ENCODE measurements around the gene RBBP5.

Gene RBBP5

GRCh38 chr1:205109269-205109668, 12.5 kb downstream of the RBBP5 start:
- Histone ChIP-seq H2AK5ac (ENCODE audit: low read depth, low read length) (no peak overlapping the region), H3K4me2 (ENCODE audit: insufficient read depth, low read length, poor library complexity, severe bottlenecking) (no peak overlapping the region), H3K79me1 (ENCODE audit: low read depth, low read length) (no peaks in the 10 kb centered on the region), H2AFZ (ENCODE audit: low read length) (no peak overlapping the region), H3K9ac (ENCODE audit: low read depth, low read length, poor library complexity) (no peak overlapping the region), H3K18ac (ENCODE audit: low read length) (no peak overlapping the region), H4K91ac (ENCODE audit: low read depth, low read length, poor library complexity) (no peak overlapping the region), H3K36me3 (replicated peaks in 1 of 2; ENCODE audit: control insufficient read depth in 2 of 2, insufficient read depth in 2 of 2, low read length in 2 of 2) (peaks cover 5 to 89% of the 10 kb centered on the region in 2 donors), H3K23ac (ENCODE audit: low read depth, low read length, poor library complexity) (no peak overlapping the region), H2BK120ac (ENCODE audit: low read depth, low read length) (no peak overlapping the region), H3K27me3 (ENCODE audit: control insufficient read depth in 3 of 3, insufficient read depth in 3 of 3, low read depth in 1 of 3, low read length in 3 of 3) (no peaks in the 10 kb centered on the region), H4K8ac (ENCODE audit: low read depth, low read length) (no peak overlapping the region), H3K14ac (ENCODE audit: low read length) (no peak overlapping the region), H2BK12ac (ENCODE audit: low read length) (no peak overlapping the region), H3K4me1 (ENCODE audit: control insufficient read depth in 2 of 2, insufficient read depth in 1 of 2, low read depth in 1 of 2, low read length in 2 of 2) (no peaks in the 10 kb centered on the region), H3K9me3 (replicated peaks in 1 of 2; ENCODE audit: control insufficient read depth in 2 of 2, insufficient read depth in 1 of 2, low read depth in 1 of 2, low read length in 2 of 2) (no peaks in the 10 kb centered on the region), H3K4me3 (ENCODE audit: low read length in 2 of 2) (no peak overlapping the region), H3K27ac (replicated peaks; ENCODE audit: low read length) (no peak overlapping the region), H2BK5ac (ENCODE audit: low read length) (no peak overlapping the region), H3K4ac (ENCODE audit: low read length) (no peak overlapping the region), H2BK15ac (ENCODE audit: low read length) (no peak overlapping the region)
- no CpG with 5 or more reads among the region's 1 CpG for WGBS, 2 donors (ENCODE audit: extremely low coverage in 2 of 2, insufficient read length in 2 of 2, insufficient replicate concordance in 1 of 2)
- DNase-seq (ENCODE audit: low spot score): no peak

GRCh38 chr1:205108464-205108863, 13.3 kb downstream of the RBBP5 start:
- H3K4me3 ChIP-seq (ENCODE audit: low read length in 2 of 2): no peak overlapping the region
- H3K27me3 ChIP-seq (ENCODE audit: control insufficient read depth in 3 of 3, insufficient read depth in 3 of 3, low read depth in 1 of 3, low read length in 3 of 3): no peaks in the 10 kb centered on the region
- no peak for DNase-seq (ENCODE audit: low spot score)
- no peak overlapping the region for H3K14ac ChIP-seq (ENCODE audit: low read length)
- H2AK5ac ChIP-seq (ENCODE audit: low read depth, low read length): no peak overlapping the region
- no peak overlapping the region for H3K4ac ChIP-seq (ENCODE audit: low read length)
- H3K23ac ChIP-seq (ENCODE audit: low read depth, low read length, poor library complexity): no peak overlapping the region
- H4K91ac ChIP-seq (ENCODE audit: low read depth, low read length, poor library complexity): no peak overlapping the region
- H2BK120ac ChIP-seq (ENCODE audit: low read depth, low read length): no peak overlapping the region
- no peak overlapping the region for H3K4me2 ChIP-seq (ENCODE audit: insufficient read depth, low read length, poor library complexity, severe bottlenecking)
- H3K79me1 ChIP-seq (ENCODE audit: low read depth, low read length): no peaks in the 10 kb centered on the region
- no peaks in the 10 kb centered on the region for H3K9me3 ChIP-seq (replicated peaks in 1 of 2; ENCODE audit: control insufficient read depth in 2 of 2, insufficient read depth in 1 of 2, low read depth in 1 of 2, low read length in 2 of 2)
- H3K36me3 ChIP-seq (replicated peaks in 1 of 2; ENCODE audit: control insufficient read depth in 2 of 2, insufficient read depth in 2 of 2, low read length in 2 of 2): peaks cover 8 to 91% of the 10 kb centered on the region in 2 donors
- no peak overlapping the region for H3K27ac ChIP-seq (replicated peaks; ENCODE audit: low read length)
- no peaks in the 10 kb centered on the region for H3K4me1 ChIP-seq (ENCODE audit: control insufficient read depth in 2 of 2, insufficient read depth in 1 of 2, low read depth in 1 of 2, low read length in 2 of 2)
- no peak overlapping the region for H3K18ac ChIP-seq (ENCODE audit: low read length)
- H2BK5ac ChIP-seq (ENCODE audit: low read length): no peak overlapping the region
- H2AFZ ChIP-seq (ENCODE audit: low read length): no peak overlapping the region
- H3K9ac ChIP-seq (ENCODE audit: low read depth, low read length, poor library complexity): no peak overlapping the region
- no CpG with 5 or more reads among the region's 4 CpGs for WGBS, 2 donors (ENCODE audit: extremely low coverage in 2 of 2, insufficient read length in 2 of 2, insufficient replicate concordance in 1 of 2)
- H2BK12ac ChIP-seq (ENCODE audit: low read length): no peak overlapping the region
- no peak overlapping the region for H2BK15ac ChIP-seq (ENCODE audit: low read length)
- no peak overlapping the region for H4K8ac ChIP-seq (ENCODE audit: low read depth, low read length)

GRCh38 chr1:205107327-205107726, 14.5 kb downstream of the RBBP5 start:
- Histone ChIP-seq H3K4me1 (ENCODE audit: control insufficient read depth in 2 of 2, insufficient read depth in 1 of 2, low read depth in 1 of 2, low read length in 2 of 2) (no peaks in the 10 kb centered on the region), H3K36me3 (replicated peaks in 1 of 2; ENCODE audit: control insufficient read depth in 2 of 2, insufficient read depth in 2 of 2, low read length in 2 of 2) (peaks cover 8 to 91% of the 10 kb centered on the region in 2 donors), H3K27ac (replicated peaks; ENCODE audit: low read length) (no peak overlapping the region), H4K8ac (ENCODE audit: low read depth, low read length) (no peak overlapping the region), H3K4me3 (ENCODE audit: low read length in 2 of 2) (no peak overlapping the region), H3K18ac (ENCODE audit: low read length) (no peak overlapping the region), H3K9me3 (replicated peaks in 1 of 2; ENCODE audit: control insufficient read depth in 2 of 2, insufficient read depth in 1 of 2, low read depth in 1 of 2, low read length in 2 of 2) (no peaks in the 10 kb centered on the region), H3K27me3 (ENCODE audit: control insufficient read depth in 3 of 3, insufficient read depth in 3 of 3, low read depth in 1 of 3, low read length in 3 of 3) (no peaks in the 10 kb centered on the region), H2AFZ (ENCODE audit: low read length) (no peak overlapping the region), H2AK5ac (ENCODE audit: low read depth, low read length) (no peak overlapping the region), H2BK5ac (ENCODE audit: low read length) (no peak overlapping the region), H3K14ac (ENCODE audit: low read length) (no peak overlapping the region), H3K9ac (ENCODE audit: low read depth, low read length, poor library complexity) (no peak overlapping the region), H2BK120ac (ENCODE audit: low read depth, low read length) (no peak overlapping the region), H3K23ac (ENCODE audit: low read depth, low read length, poor library complexity) (no peak overlapping the region), H3K4ac (ENCODE audit: low read length) (no peak overlapping the region), H2BK12ac (ENCODE audit: low read length) (no peak overlapping the region), H3K4me2 (ENCODE audit: insufficient read depth, low read length, poor library complexity, severe bottlenecking) (no peak overlapping the region), H3K79me1 (ENCODE audit: low read depth, low read length) (no peaks in the 10 kb centered on the region), H4K91ac (ENCODE audit: low read depth, low read length, poor library complexity) (no peak overlapping the region), H2BK15ac (ENCODE audit: low read length) (no peak overlapping the region)
- WGBS, 2 donors (ENCODE audit: extremely low coverage in 2 of 2, insufficient read length in 2 of 2, insufficient replicate concordance in 1 of 2): no CpG with 5 or more reads among the region's 4 CpGs
- DNase-seq (ENCODE audit: low spot score): no peak

- Histone ChIP-seq H3K27me3 (ENCODE audit: control insufficient read depth in 3 of 3, insufficient read depth in 3 of 3, low read depth in 1 of 3, low read length in 3 of 3) (no peaks in the 10 kb centered on the region), H4K91ac (ENCODE audit: low read depth, low read length, poor library complexity) (no peak overlapping the region), H4K8ac (ENCODE audit: low read depth, low read length) (no peak overlapping the region), H3K27ac (replicated peaks; ENCODE audit: low read length) (no peak overlapping the region), H3K9me3 (replicated peaks in 1 of 2; ENCODE audit: control insufficient read depth in 2 of 2, insufficient read depth in 1 of 2, low read depth in 1 of 2, low read length in 2 of 2) (no peaks in the 10 kb centered on the region), H3K4ac (ENCODE audit: low read length) (no peak overlapping the region), H2AFZ (ENCODE audit: low read length) (no peak overlapping the region), H3K79me1 (ENCODE audit: low read depth, low read length) (no peaks in the 10 kb centered on the region), H3K36me3 (replicated peaks in 1 of 2; ENCODE audit: control insufficient read depth in 2 of 2, insufficient read depth in 2 of 2, low read length in 2 of 2) (peaks cover 15 to 98% of the 10 kb centered on the region in 2 donors), H3K4me1 (ENCODE audit: control insufficient read depth in 2 of 2, insufficient read depth in 1 of 2, low read depth in 1 of 2, low read length in 2 of 2) (no peaks in the 10 kb centered on the region), H3K4me3 (ENCODE audit: low read length in 2 of 2) (no peak overlapping the region), H3K9ac (ENCODE audit: low read depth, low read length, poor library complexity) (no peak overlapping the region), H3K23ac (ENCODE audit: low read depth, low read length, poor library complexity) (no peak overlapping the region), H3K14ac (ENCODE audit: low read length) (no peak overlapping the region), H3K4me2 (ENCODE audit: insufficient read depth, low read length, poor library complexity, severe bottlenecking) (no peak overlapping the region), H2BK15ac (ENCODE audit: low read length) (no peak overlapping the region), H2BK12ac (ENCODE audit: low read length) (no peak overlapping the region), H2BK120ac (ENCODE audit: low read depth, low read length) (no peak overlapping the region), H2BK5ac (ENCODE audit: low read length) (no peak overlapping the region), H3K18ac (ENCODE audit: low read length) (no peak overlapping the region), H2AK5ac (ENCODE audit: low read depth, low read length) (no peak overlapping the region)
- DNase-seq (ENCODE audit: low spot score): no peak
- no CpG with 5 or more reads among the region's 3 CpGs for WGBS, 2 donors (ENCODE audit: extremely low coverage in 2 of 2, insufficient read length in 2 of 2, insufficient replicate concordance in 1 of 2)
These were observed 19.4 kb downstream of the RBBP5 start for GRCh38 chr1:205102404-205102803.

All from neuronal stem cell (in vitro differentiated cells).